ENCODE results near the gene CLCN3.

The CLCN3 gene

DNA sequence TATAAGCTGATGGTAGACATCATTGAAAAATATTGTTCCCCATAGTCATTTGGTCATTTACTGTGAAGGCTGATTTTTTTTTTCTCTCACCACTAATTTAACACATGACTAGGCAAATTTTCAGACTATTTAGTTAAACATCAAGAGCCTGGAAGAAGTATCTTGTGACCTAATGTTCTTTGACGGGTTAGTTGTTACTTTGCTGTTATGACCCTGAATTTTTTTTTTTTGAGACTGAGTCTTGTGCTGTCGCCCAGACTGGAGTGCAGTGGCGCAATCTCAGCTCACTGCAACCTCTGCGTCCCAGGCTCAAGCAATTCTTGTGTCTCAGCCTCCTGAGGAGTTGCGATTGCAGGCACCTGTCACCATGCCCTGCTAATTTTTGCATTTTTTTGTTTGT, 70.4 kb downstream of the CLCN3 start:
- POLR2A ChIA-PET = no interaction called here
- TF ChIP-seq, protein P1, sequence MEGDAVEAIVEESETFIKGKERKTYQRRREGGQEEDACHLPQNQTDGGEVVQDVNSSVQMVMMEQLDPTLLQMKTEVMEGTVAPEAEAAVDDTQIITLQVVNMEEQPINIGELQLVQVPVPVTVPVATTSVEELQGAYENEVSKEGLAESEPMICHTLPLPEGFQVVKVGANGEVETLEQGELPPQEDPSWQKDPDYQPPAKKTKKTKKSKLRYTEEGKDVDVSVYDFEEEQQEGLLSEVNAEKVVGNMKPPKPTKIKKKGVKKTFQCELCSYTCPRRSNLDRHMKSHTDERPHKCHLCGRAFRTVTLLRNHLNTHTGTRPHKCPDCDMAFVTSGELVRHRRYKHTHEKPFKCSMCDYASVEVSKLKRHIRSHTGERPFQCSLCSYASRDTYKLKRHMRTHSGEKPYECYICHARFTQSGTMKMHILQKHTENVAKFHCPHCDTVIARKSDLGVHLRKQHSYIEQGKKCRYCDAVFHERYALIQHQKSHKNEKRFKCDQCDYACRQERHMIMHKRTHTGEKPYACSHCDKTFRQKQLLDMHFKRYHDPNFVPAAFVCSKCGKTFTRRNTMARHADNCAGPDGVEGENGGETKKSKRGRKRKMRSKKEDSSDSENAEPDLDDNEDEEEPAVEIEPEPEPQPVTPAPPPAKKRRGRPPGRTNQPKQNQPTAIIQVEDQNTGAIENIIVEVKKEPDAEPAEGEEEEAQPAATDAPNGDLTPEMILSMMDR (IDR thresholded peaks at IDR 0.05; ENCODE audit: insufficient read depth, low read length, missing control alignments) = no peak
- no peak overlapping the region for H3K4me3 ChIP-seq (ENCODE audit: low read depth, low read length)
- CTCF ChIA-PET = interaction anchor here (0.9 kb wide), 1 partner anchor 78 kb away, joined by 3 read pairs; no protein-coding TSS in a partner anchor
- no peak for DNase-seq (ENCODE audit: low read depth, low spot score)

DNA sequence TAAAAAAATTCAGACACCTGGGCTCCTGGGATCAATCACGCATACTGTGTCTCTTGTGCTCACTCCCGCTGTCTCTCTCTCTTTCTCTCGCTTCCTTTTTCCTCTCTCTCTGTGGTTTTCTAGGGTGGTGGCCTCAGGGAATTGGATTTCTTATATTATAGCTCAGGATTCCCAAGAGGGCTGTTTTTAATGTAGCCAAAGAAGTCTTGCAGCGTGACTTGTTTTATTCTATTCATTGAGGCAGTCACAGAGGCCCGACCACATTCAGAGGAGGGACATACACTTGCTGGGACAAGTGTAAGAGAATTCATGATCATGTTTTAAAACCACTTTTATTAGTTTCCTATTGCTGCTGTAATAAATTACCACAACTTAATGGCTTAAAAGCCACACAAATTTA, 78.0 kb downstream of the CLCN3 start:
- POLR2A ChIA-PET = no interaction called here

GRCh38 chr4:169707958-169708643, 87.7 kb downstream of the CLCN3 start:
- CTCF ChIA-PET = no interaction called here
- DNase-seq (ENCODE audit: low read depth, low spot score) = no peak
- POLR2A ChIA-PET = no interaction called here
- no peak overlapping the region for H3K4me3 ChIP-seq (ENCODE audit: low read depth, low read length)
- TF ChIP-seq, protein P1 (IDR thresholded peaks at IDR 0.05; ENCODE audit: insufficient read depth, low read length, missing control alignments) = no peak

More for the DNA sequence above, 78.0 kb downstream of the CLCN3 start:
- TF ChIP-seq, protein P1 (IDR thresholded peaks at IDR 0.05; ENCODE audit: insufficient read depth, low read length, missing control alignments) = no peak
- no peak for DNase-seq (ENCODE audit: low read depth, low spot score)
- CTCF ChIA-PET = no interaction called here
- H3K4me3 ChIP-seq (ENCODE audit: low read depth, low read length) = no peak overlapping the region

DNA sequence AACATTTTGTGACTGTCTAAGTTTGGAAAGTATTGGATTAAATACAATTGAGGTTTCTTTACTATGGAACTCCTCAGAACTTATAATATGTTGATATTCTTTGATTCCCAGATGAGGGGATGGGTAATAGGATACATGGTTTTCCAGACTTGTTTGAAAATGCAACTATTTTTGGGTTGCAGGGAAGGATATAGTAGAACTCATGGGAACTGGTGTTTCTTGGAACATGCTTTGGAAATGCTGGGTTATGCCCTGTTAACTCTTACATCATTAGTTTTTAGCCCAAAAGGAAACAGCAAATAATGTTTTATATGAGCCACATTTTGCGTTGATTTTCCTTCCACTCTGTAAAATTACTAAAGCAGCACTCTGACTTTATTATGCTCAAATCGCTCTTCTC, 95.4 kb downstream of the CLCN3 start:
- POLR2A ChIA-PET = no interaction called here
- no peak overlapping the region for H3K4me3 ChIP-seq (ENCODE audit: low read depth, low read length)
- TF ChIP-seq, protein P1 (IDR thresholded peaks at IDR 0.05; ENCODE audit: insufficient read depth, low read length, missing control alignments) = no peak
- no peak for DNase-seq (ENCODE audit: low read depth, low spot score)
- CTCF ChIA-PET = no interaction called here

- POLR2A ChIA-PET = no interaction called here
- no peak for DNase-seq (ENCODE audit: low read depth, low spot score)
- CTCF ChIA-PET = interaction anchor here (1.2 kb wide), 1 partner anchor 10 kb away, joined by 4 read pairs; no protein-coding TSS in a partner anchor
- H3K4me3 ChIP-seq (ENCODE audit: low read depth, low read length) = no peak overlapping the region
- TF ChIP-seq, protein P1 (IDR thresholded peaks at IDR 0.05; ENCODE audit: insufficient read depth, low read length, missing control alignments) = no peak
Observed at GRCh38 chr4:169716677-169717076, 96.3 kb downstream of the CLCN3 start.

DNA sequence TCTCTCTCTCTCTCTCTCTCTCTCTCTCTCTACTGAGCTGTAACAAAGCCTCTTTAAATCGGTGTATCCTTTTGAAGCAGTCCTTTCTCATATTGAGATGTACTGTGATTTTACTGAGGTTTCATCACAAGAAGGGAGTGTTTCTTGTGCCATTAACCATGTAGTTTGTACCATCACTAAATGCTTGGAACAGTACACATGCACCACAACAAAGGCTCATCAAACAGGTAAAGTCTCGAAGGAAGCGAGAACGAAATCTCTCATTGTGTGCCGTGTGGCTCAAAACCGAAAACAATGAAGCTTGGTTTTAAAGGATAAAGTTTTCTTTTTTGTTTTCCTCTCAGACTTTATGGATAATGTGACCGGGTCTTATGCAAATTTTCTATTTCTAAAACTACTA, 100.2 kb downstream of the CLCN3 start:
- TF ChIP-seq, protein P1 (IDR thresholded peaks at IDR 0.05; ENCODE audit: insufficient read depth, low read length, missing control alignments) = no peak
- POLR2A ChIA-PET = no interaction called here
- H3K4me3 ChIP-seq (ENCODE audit: low read depth, low read length) = no peak overlapping the region
- CTCF ChIA-PET = no interaction called here
- no peak for DNase-seq (ENCODE audit: low read depth, low spot score)
